Limb (tissue), 2 donors: Measurements from ENCODE around the gene DOCK3.
A peak's percentile ranks its signal among the peaks of the same experiment; 100 is the strongest.

Experiments
- DNase-seq, 2 donors: peaks; one replicate each; pipeline ENCODE4 v3.0.0-alpha.2; 2016; ENCODE audit errors: extremely low spot score in 2 of 2

Gene DOCK3, protein sequence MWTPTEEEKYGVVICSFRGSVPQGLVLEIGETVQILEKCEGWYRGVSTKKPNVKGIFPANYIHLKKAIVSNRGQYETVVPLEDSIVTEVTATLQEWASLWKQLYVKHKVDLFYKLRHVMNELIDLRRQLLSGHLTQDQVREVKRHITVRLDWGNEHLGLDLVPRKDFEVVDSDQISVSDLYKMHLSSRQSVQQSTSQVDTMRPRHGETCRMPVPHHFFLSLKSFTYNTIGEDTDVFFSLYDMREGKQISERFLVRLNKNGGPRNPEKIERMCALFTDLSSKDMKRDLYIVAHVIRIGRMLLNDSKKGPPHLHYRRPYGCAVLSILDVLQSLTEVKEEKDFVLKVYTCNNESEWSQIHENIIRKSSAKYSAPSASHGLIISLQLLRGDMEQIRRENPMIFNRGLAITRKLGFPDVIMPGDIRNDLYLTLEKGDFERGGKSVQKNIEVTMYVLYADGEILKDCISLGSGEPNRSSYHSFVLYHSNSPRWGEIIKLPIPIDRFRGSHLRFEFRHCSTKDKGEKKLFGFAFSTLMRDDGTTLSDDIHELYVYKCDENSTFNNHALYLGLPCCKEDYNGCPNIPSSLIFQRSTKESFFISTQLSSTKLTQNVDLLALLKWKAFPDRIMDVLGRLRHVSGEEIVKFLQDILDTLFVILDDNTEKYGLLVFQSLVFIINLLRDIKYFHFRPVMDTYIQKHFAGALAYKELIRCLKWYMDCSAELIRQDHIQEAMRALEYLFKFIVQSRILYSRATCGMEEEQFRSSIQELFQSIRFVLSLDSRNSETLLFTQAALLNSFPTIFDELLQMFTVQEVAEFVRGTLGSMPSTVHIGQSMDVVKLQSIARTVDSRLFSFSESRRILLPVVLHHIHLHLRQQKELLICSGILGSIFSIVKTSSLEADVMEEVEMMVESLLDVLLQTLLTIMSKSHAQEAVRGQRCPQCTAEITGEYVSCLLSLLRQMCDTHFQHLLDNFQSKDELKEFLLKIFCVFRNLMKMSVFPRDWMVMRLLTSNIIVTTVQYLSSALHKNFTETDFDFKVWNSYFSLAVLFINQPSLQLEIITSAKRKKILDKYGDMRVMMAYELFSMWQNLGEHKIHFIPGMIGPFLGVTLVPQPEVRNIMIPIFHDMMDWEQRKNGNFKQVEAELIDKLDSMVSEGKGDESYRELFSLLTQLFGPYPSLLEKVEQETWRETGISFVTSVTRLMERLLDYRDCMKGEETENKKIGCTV (N-terminal part only)

DNA sequence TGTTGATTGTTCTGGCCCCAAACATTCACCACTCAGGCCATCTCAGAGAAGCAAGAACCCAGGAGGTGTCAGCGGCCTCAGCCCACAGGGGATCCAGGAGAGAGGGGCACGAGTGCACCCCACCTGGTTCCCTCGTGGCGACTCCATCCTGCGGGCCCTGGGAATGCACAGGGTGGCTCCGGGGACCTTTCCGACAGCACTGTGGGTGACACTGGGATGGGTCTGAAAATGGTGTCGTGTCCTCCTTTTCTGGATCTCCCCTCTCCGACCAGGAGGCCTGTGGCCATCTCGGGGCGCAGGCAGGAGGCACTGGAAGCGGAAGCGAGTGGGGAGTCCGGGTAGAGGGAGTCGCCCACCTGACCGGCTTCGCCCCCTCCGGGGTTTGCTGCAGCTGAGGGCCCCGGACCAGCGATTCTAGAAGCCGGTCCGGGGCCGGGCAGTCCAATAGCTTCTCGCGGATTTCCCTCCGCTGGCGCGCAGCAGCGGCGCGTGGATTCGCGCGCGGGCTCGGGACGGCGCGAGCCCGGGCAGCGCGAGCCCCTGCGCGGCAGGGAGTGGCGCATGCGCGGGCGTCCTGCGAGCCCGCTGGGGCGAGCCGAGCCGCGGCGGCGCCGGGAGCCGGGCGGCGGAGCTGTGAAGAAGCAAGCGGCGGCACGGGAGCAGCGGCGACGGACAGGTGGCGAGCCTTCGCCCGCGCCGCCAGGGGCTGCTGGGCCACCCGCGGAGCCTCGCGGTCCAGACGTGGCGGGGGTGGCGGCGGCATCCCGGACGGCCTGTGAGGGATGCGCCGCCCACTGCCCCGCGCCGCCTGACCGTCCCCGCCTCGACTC is at the start of gene DOCK3:
DOCK3 (plus strand) TSS at position 579 of the 830 bp plus-strand sequence. CDS start 337 bp downstream, outside the sequence.
- DNase-seq = peak; percentile 47 to 79

DNA sequence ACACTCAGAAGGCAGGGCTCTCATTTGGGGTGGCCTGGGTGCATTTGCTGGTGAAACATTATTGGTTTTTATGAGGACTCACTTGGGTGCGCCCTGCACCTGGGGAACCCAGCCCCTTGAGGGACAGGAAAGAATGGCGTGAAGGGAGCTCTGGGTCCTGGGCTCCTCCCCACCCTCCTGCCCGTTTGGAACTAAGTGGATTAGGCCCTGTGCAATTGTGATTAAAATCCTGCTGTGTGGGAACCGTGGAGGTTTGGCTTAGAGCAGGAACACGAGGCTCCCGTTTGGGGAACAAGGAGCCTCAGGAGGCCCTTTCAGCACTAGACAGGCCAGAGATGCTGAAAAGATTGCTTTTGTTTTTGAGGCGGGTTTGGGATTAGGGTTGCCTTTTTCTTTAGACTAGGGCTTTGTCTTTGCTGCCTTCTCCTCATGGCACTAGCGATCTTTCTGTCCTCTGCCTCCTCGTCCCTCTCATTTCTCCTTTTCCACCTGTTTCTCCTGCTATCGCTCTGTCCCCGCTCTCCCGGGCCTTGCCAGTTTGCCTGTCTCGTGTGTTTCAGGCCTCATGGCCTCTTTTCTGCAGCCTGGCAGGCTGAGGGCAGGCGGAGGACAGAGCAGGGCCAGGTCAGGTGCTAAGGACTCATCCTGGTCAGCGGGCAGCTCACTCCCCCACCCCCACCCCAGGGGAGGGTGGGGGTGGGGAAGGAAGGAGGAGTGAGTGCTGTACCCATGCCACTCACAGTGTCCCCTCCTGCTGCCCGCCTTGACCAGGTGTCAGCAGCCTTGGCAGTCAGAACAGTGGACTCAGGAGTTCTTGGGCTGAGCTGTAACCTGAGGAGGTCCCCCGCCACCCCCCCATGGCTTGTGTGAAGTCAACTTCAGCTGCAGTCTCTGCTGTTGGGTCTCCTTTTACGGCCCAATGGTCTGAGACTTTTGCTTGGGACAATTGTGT is 49.2 kb upstream of the DOCK3 start:
- DNase-seq = no peak

DNA sequence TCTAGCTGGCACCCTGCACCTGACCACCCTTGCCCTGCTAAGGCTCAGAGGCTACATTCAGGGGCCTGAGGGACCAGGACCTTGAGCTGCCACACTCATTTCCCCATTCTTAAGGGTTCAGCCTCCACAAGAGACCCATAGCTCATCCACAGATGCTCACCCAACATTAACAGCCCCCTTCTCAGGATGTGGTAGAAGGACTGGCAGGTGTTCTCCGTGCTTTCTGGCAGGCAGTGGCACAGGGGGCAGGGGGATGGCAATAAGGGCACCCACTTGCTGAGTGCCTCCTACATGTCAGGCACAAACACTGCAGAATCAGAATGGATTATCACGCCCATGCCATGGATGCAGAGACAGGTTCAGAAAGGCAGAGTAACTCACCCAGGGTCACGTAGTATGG is 48.3 kb upstream of the DOCK3 start:
- no peak for DNase-seq

DNA sequence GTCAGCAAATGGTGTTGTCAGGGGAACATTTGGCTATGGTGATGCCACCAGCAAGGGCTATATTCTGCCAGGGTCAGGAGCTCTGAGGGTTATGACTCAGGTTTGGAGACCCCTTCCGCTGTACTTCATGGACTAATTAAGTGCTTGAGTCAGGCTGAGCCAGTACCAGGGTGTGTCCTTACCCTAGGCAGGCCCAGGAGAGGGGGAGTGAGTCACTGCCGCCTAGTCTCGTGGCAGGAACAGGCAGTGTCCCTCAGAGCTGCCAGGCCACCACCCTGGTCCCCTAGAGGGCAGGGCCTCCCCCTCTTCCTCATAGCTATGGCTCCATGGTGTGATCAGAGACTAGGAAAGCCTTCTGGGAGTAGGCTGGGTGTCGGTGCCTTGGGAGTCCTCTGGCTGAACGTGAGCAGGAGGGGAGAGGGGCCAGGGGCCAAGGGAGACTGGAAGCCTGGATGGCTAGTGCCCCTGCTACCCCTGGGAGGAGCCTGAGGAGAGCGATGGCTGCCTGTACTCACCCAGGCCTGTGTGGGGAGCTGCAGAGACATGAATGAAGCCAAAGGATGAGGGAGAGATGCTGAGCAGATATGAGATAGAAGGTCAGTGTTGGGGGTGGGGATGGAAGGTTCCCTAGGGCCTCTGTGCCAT is 47.2 kb upstream of the DOCK3 start:
- DNase-seq = no peak

DNA sequence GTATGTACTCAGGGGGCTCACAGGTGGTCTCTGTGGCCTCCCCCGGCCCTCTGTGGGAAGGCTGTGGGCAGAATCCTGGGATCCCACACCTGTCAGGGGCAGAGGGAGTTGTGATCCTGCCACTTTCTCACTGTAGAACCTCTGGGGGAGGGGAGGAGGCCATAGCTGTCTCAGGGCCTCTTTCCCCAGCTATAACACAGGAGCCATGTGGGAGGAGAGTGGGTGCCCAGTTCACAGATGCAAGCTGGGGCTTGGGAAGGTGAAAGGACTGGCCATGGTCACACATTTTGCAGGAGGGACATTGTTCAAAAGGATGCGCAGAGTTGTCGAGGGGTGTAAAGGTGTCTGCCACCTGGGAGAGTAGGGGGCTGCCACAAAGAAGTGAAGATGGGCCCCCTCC is 46.1 kb upstream of the DOCK3 start:
- no peak for DNase-seq

DNA sequence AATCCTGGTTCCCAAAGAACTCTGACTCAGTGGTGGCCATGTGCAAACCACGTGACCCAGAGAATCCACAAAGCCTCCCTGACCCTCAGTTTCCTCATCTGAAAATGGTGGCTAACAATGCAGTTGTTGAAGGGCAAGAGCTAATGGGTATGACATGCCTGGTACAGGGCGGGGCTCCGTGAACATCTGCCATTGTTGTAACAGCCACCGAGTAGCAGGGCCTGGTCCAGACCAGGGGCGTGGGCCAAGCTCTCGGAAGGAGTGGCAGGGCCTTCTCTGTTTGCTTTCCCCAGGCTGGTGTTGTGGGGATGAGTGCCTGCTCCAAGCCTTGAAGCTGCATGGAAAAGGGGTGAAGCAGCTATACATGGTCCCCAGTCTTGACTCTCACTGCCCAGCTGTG is 44.3 kb upstream of the DOCK3 start:
- DNase-seq = no peak

DNA sequence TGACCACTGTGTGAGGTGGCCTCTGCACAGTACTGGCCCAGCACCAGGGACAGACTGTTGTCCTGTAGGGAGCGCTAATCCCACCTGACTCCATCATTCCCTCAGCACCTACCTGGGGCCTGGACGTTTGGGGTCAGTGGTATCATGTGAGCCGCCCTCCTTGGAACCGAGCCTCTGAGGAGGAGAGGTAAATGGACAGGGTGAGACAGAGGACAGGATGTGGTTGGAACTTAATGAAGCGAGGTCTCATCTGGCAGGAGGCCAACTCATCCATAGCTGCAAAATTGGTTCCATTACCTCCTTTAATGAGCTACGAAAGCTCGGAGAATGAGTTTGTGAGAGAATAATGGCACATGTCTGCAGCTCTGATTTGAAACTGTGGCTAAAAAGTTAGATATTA is 43.9 kb upstream of the DOCK3 start:
- DNase-seq = no peak

DNA sequence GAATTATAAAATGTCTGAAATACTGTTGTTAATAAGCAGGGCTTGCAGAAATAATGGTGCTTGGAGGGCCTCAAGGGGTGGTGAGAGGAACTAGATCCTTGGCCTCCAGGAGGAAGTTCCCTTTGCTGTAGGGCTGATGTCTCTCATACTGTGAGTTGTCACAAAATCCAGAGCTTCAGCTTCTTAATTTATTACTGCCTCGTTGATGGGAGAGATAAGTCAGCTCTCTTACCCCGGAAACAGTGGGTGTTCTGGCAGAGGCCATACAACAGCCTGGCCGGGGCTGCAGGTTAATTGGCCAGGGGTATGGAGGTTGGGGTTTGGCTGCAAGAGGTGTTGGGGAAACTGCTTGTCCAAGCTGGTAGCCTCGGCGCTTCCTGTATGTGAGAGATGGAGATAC is 42.3 kb upstream of the DOCK3 start:
- DNase-seq = no peak

DNA sequence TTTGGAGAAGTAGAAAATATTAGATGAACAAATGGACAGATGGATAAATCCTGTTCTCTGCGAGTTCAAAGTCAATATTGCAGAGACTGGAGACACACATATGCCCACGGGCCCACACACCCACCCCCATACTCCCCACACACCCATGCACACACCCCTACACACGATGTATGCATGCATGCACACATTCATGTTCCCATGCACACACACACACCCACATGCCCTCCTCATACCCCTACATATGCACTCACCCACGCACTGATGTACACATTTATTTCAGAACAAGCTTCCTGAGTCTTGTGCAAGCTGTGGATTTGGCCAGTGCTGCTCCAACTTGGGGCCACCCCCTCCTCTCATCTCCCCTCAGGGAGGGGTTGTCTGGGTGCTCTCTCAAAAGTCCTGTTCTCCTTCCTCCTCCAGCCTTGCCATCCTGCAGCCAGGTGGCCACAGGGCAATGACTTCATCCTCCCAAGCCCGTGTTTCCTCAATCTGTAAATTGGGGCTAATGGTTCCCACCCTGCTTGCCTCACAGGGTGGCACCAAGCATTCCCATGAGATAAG is 41.4 kb upstream of the DOCK3 start:
- DNase-seq = no peak

DNA sequence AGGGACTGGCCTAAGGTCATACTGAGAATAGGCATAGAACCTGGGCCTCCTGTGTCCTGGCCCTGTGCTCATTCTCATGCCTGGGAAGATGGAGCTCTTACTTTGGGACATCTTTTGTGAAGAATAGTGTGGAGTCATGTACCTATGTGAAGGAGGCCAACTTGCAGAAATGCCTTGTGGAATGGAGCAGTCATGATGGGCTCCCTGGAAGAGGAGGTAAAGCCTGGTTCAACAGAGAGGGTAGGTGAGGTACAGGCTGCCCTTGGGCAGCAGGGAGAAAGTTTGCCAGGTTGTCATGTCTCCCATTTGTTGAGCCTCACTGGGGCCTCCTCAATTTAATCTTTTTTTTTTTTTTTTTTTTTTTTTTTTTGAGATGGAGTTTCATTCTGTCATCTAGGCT is 39.7 kb upstream of the DOCK3 start:
- no peak for DNase-seq

DNA sequence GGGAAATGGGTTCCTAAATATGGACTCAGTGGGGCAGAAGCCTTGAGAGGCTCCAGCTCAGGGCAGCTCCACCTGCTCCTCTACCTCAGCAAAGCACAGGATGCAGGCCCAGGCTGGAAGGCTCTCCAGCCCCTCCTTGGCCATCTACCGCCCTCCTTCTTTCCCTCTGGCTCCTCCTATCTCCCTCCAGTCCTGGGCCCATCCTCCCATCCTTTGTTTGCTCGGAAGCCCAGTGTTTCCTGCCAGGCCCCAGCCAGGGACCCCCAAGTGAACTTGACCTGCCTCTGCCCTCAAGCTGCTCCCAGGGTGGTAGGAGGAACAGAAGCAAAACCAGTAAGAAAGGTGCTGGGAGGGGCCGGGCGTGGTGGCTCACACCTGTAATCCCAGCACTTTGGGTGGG is 37.7 kb upstream of the DOCK3 start:
- DNase-seq = no peak

DNA sequence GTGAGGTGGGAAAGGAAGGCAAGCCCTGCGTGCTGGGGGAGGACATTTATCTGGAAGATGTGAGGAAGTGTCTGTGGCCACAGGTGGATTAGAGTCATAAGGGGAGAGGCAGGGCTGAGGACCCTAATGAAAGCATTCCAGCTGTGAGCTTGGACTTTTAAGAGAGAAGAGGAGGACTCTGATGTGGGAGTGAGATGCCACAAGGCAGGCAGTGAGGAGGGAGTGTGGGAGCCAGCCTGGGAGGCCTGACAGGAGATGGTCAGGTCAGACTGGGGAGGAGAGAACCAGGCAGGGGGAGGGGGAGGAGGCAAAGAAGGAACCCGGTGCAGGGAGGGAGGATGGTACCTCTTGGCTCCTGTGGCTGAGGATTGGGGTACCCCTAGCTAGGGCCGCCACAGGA is 36.8 kb upstream of the DOCK3 start:
- DNase-seq = no peak

DNA sequence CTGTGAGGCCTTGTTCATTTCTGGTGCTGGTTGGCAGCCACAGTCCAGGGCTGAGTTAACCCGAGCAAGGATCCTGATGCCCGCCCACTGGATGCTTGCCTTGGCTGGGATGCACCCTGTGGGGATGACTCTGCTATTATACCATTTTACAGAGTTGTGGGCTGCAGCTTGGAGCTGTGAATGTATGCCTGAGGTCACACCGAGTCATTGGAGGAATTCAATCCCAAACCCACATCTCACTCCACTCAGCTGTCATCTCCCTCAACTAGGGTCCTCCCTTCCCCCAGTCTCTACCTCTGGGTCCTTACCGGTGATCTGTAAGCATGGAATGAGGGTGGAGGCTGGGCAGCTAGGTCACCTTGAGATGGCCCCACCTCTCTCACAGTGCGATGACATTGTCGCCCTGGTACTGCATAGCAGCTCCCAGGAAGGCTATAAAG is 35.7 kb upstream of the DOCK3 start:
- DNase-seq = no peak

DNA sequence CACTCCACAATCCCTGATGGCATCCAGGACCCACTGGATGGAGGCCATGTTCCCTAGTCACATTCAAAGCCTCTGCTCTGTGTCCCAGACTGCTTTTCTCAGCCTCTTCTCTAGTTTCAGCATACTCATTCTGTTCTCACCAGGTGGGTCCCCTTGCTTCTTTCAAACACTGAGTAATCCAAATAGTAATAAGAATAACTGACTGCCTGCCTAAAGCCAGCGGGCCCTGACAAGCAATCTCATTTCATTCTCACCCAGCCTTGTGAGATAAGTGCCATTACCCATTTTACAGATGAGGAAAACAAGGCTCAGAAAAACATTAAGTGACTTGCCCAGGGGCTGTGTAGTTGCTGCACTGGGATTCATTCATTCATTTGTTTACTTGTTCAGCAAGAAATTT is 32.3 kb upstream of the DOCK3 start:
- DNase-seq = no peak

DNA sequence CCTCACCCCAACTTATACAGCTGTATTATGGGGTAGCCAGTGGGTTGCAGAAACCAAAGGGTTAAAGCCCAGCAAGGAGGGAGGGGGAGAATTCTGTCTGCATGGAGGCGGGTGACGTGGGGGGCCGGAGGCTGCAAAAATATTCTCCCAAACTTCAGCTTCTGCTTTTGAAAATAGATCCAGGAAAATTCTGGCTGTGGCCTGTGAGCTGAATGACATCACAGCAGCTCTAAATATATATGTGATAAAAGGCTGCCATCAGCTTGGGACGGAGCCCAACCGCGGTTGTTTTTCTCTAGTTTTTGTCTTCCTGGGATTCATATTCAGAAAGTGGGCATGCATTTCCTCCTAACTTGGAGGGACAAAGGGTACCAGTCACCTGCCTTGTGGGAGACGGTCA is 30.2 kb upstream of the DOCK3 start:
- peak in 1 of 2 donors; percentile 23 for DNase-seq

DNA sequence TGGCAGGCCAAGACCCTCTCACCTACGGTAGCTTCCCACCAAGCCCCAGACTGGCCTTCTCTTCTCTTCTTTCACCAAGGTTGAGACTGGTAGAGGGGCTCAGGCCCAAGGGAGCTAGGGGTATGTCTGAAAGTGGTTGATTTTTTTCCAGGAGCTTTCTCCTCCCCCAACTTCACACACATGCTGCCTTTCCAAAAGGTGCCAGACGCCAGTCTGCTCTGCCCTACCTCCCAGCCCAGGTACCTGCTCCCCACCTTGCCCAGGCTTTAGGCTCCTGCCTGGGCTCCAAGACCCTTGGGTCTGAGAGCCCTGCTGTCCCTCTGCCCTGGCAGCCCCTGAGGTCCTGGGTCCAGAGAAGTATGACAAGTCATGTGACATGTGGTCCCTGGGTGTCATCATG is 29.3 kb upstream of the DOCK3 start:
- DNase-seq = no peak

DNA sequence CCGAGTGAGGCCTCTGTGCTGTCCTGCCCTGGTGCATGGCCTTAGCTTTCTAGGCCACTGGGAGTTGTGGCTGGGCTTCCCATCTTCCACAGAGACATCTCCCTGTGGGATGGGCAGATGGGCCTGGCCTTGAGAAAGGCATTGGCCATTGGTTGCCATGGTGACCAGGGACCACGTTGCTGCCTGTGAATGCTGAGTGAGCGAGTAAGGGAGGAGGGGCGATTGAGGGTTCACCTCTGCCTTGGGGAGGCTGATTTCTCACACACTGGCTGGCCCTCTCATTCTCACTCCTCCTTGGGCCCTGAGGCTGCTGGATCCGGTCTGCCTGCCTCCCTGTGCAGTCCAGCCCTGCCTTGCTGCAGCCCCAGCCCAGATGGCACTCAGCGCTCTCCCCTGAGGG is 26.4 kb upstream of the DOCK3 start:
- peak in 1 of 2 donors; percentile 39 for DNase-seq

DNA sequence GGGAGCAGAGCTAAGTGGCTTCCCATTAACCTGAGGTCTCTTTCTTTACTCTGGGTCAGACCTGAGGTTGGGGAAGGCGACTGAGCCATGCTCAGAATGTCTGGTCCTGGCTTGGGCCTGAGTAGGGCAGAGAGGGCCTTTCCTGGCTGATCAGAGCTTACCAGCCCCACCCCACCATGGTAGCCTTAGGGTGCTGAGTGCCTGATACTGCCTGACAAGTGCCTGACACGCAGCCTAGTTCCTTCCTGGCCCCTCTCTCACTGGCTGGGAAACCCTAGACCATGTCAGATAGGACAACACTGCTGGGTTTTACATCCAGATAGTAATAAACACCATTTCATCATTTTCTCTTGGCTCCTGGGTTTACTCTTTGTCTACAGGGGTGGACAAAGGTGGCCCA is 25.8 kb upstream of the DOCK3 start:
- no peak for DNase-seq

DNA sequence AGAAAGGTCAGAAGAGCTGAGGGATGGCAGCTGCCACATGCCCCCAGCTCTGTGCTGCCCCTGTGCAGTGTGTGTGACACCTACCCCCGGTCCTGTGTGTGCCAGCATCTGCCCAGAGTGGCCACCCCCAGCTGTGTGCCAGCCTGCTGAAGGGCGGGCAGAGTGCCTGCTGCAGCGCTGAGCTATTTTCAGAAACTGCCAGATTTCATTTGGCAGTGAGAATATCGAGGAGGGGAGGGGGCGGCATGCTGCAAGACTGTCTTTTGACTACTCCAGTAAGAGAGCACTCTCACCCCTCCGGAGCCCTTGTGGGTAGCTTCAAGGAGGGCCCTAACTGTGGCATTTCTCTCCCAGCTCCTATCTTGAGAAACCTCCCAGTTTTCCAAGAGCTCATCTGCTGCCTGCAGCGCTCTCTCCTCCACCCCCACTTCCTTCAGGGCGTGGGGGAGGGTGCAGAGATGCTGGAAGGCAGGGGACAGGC is 25.2 kb upstream of the DOCK3 start:
- DNase-seq = no peak
